ENCODE data around the gene B4GALT4. TPM values are rescaled to one million over a fixed set of nuclear protein-coding genes. Genes with fewer than 3 reads are reported as not detected.
"Not testable (repeated sequence)": the region's sequence is repeated elsewhere in the genome, so short reads cannot be mapped to it uniquely, and the experiment has no call there.

Gene B4GALT4, protein sequence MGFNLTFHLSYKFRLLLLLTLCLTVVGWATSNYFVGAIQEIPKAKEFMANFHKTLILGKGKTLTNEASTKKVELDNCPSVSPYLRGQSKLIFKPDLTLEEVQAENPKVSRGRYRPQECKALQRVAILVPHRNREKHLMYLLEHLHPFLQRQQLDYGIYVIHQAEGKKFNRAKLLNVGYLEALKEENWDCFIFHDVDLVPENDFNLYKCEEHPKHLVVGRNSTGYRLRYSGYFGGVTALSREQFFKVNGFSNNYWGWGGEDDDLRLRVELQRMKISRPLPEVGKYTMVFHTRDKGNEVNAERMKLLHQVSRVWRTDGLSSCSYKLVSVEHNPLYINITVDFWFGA
- 21.8 TPM for polyA plus RNA-seq (2013, experiment 1 of 2)
- 24.7 TPM for polyA plus RNA-seq (2013, experiment 2 of 2)

DNA sequence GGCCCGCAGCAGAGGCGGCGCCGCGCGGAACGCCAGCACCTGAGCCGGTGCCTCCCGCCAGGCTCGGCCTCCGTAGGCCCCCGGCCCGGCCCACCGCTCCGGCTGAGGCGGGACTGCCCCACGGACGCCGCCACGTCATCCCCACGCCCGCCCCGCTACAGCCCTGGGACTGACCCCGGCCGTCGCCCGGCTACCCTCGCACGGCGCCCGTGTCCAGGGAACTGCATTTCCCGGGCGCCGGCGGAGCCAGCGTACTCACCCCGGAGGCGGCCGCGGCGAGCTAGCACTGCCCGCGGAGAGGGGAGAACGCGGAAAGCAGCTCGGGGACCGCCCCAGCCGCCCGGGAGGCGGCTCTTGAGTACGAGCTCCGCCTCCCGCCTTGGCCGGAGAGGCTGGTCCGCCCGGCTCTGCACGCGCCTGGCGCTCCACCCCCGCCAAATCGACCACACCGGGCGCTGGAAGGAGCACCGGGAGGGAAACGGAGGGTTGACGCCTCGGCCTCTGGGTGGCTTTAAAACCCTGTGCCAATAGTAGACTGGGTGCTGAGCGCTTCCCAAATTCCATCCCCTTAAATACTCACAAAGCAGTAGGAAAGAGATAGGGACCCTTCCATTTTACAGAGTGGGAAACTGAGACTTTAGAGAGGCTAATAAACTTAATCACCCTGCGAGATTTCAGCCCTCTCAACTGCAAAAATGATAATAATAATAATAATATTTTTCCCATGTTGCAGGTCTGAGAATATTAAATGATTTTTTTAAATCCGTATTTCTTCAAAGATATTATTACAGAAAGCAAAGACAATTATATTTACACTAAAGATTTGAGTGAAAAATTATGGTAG lies at the start of gene B4GALT4:
B4GALT4 (minus strand) TSS at position 288 of the 844 bp plus-strand sequence. CDS start 10,779 bp downstream, outside the sequence.
- peak within 1 kb of the TSS; percentile 81 for H3K4me3 ChIP-seq (ENCODE audit: low read length)
- H3K36me3 ChIP-seq (ENCODE audit: insufficient read depth, low read length), result peaks cover 14% of the 10 kb centered on the region
- peaks cover 7% of the 10 kb centered on the region for H3K4me1 ChIP-seq (ENCODE audit: insufficient read depth, low read length)
- H3K9me3 ChIP-seq (ENCODE audit: insufficient read depth, low read depth, low read length), result no peaks in the 10 kb centered on the region
- peak within 1 kb of the TSS; percentile 79 for H3K9ac ChIP-seq (ENCODE audit: low read depth, low read length)
- no peaks in the 10 kb centered on the region for H3K27me3 ChIP-seq (ENCODE audit: insufficient read depth, low read length)
- WGBS, result under 1% methylated on average over 68 of the region's 70 CpGs
- peak within 1 kb of the TSS; percentile 75 for H3K27ac ChIP-seq (ENCODE audit: low read depth, low read length)

DNA sequence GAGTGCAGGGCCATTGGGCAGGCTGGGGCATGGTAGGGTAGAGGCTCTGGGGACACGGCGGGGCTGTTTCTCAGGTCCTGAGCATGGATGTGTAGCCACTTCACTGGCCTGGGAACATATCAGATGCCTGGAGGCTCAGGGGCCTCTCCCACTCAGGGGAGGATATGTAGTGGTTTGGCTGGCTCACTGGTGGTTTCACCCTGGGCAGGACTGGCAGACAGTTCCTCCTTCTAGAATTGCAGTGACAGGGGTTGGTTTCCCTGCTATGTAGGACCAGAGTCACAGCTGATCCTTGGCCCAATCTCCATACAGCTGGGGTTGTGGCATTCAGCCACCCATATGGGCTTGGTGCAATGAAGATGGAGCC lies 48.7 kb upstream of the B4GALT4 start:
- no peaks in the 10 kb centered on the region for H3K9me3 ChIP-seq (ENCODE audit: insufficient read depth, low read depth, low read length)
- WGBS, result 90% methylated on average over 2 of the region's 2 CpGs
- no peaks in the 10 kb centered on the region for H3K36me3 ChIP-seq (ENCODE audit: insufficient read depth, low read length)

DNA sequence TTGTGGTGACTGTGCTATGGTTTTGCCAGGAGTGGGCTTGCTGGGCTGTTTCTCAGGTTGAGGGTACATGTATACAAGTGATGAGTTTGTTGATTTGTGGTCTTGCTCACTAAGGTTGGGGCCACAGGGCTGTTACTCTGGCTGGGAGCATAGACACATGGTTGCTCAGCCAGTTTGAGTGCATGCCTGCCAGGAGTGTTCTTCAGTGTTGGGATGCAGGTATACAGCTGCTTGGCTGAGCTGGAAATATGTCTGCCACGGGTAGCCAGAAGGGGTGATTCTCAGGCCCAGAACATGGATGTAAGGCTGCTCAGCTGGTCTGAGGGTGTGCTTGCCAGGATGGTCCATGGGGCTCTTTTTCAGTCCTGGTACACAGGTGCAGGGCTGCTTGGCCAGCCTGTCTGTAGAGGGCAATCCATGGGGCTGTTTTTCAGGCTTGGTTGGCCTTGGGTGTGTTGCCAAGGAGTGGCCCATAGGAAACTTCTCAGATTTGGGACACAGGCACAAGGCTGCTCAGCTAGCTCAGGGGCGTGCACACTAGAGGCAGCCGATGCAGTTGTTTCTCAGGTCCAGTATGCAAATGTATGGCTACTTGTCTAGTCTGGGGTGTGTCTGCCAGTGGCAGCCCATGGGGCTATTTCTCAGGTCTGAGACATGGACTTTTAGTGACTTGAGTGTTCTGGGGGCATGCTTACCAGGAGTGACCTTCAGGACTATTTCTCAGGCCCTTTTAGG lies 48.2 kb upstream of the B4GALT4 start:
- Histone ChIP-seq H3K27me3 (ENCODE audit: insufficient read depth, low read length) (peaks cover 18% of the 10 kb centered on the region), H3K4me1 (ENCODE audit: insufficient read depth, low read length) (0 out of 2 replicates have a peak, but pooled peaks cover 7% of the 10 kb centered on the region), H3K27ac (ENCODE audit: low read depth, low read length) (no peak overlapping the region), H3K9ac (ENCODE audit: low read depth, low read length) (no peak overlapping the region), H3K36me3 (ENCODE audit: insufficient read depth, low read length) (no peaks in the 10 kb centered on the region), H3K4me3 (ENCODE audit: low read length) (no peak overlapping the region), H3K9me3 (ENCODE audit: insufficient read depth, low read depth, low read length) (no peaks in the 10 kb centered on the region)
- WGBS, result 97% methylated on average over 3 of the region's 3 CpGs

More for the DNA sequence above, 48.7 kb upstream of the B4GALT4 start:
- Histone ChIP-seq H3K4me1 (ENCODE audit: insufficient read depth, low read length) (0 out of 2 replicates have a peak, but pooled peaks cover 7% of the 10 kb centered on the region), H3K9ac (ENCODE audit: low read depth, low read length) (no peak overlapping the region), H3K27ac (ENCODE audit: low read depth, low read length) (no peak overlapping the region), H3K4me3 (ENCODE audit: low read length) (no peak overlapping the region), H3K27me3 (ENCODE audit: insufficient read depth, low read length) (peaks cover 24% of the 10 kb centered on the region)

DNA sequence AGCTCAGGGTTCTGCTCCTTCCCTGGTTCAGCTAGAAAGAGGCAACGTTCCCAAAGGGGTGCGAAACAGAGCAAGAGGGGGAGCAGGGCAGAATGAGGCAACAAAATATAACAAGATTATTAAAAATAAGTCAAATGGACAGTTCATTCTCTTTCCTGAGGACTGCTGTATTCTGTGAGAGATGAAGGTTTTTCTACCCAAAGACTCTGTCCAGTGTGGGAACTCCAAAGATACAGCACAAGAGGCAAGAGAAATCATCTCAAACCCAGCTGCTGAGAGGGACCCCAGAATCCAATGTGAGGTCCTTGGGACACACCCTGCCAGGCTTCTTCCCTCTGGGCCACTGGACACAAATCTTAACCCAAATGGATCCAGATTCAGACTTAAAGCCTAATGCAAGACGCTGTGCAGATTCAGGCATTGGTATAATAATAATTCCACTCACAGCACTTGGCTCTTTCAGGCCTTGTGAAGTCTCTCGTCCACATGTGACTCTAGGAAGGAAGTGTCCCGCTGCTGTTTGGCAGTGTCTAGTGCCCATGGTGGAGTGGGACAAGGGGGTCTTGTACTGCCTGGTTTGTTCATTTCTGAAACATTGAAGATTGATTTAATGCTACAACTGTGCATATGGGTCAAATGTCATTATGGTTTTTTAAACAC lies 39.0 kb upstream of the B4GALT4 start:
- Histone ChIP-seq H3K27ac (ENCODE audit: low read depth, low read length) (no peak overlapping the region), H3K4me3 (ENCODE audit: low read length) (no peak overlapping the region), H3K27me3 (ENCODE audit: insufficient read depth, low read length) (no peaks in the 10 kb centered on the region), H3K9ac (ENCODE audit: low read depth, low read length) (no peak overlapping the region), H3K36me3 (ENCODE audit: insufficient read depth, low read length) (no peaks in the 10 kb centered on the region), H3K4me1 (ENCODE audit: insufficient read depth, low read length) (peaks cover 8% of the 10 kb centered on the region; the same call in 1 of the 2 replicates), H3K9me3 (ENCODE audit: insufficient read depth, low read depth, low read length) (peaks cover 15% of the 10 kb centered on the region; the same call in 1 of the 2 replicates)
- WGBS, result 91% methylated on average over 5 of the region's 5 CpGs

DNA sequence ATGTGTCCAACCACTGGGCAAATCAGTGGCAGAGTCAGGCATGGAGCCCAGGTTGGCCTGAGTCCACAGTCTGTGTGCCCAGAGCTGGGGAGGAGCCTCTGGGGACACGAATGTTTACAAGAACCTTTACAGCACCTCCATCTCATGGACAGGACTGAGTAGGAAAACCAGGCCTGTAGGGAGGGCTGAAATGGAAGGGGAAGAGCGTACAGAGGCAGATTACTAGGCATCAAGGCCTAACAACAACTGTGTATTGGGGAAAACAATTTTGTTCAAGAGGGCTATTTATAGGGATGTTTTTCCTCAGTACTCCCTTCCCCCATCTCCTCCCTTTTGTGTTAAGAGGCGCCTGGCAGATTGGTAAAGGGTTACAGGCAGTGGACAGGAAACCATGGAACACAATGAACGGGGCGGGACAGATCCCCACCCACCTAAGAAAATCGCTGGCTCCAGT lies 38.5 kb upstream of the B4GALT4 start:
- 54% methylated on average over 5 of the region's 6 CpGs for WGBS
- Histone ChIP-seq H3K27ac (ENCODE audit: low read depth, low read length) (no peak overlapping the region), H3K9ac (ENCODE audit: low read depth, low read length) (no peak overlapping the region), H3K9me3 (ENCODE audit: insufficient read depth, low read depth, low read length) (peaks cover 15% of the 10 kb centered on the region; the same call in 1 of the 2 replicates), H3K4me3 (ENCODE audit: low read length) (no peak overlapping the region), H3K4me1 (ENCODE audit: insufficient read depth, low read length) (peaks cover 8% of the 10 kb centered on the region; the same call in 1 of the 2 replicates), H3K27me3 (ENCODE audit: insufficient read depth, low read length) (no peaks in the 10 kb centered on the region), H3K36me3 (ENCODE audit: insufficient read depth, low read length) (no peaks in the 10 kb centered on the region)

DNA sequence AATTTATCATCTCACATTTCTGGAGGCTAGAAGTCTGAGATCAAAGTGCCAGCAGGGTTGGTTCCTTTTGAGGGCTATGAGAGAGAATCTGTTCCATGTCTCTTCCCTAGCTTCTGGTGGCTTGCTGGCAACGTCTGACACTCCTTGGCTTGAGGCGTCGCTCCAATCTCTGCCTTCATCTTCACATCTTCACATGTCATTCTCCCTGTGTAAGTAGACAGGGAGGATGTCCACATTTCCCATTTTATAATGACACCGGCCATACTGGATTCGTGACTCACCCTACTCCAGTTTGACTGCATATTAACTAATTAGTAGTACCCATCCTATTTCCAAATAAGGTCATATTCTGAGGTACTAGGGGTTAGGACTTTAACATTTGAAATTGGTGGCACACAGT lies 36.0 kb upstream of the B4GALT4 start:
- Histone ChIP-seq H3K4me3 (ENCODE audit: low read length) (no peak overlapping the region), H3K36me3 (ENCODE audit: insufficient read depth, low read length) (no peaks in the 10 kb centered on the region), H3K27ac (ENCODE audit: low read depth, low read length) (no peak overlapping the region), H3K27me3 (ENCODE audit: insufficient read depth, low read length) (no peaks in the 10 kb centered on the region), H3K9me3 (ENCODE audit: insufficient read depth, low read depth, low read length) (no peaks in the 10 kb centered on the region), H3K9ac (ENCODE audit: low read depth, low read length) (no peak overlapping the region), H3K4me1 (ENCODE audit: insufficient read depth, low read length) (peaks cover 8% of the 10 kb centered on the region; the same call in 1 of the 2 replicates)
- WGBS, result 83% methylated on average over 5 of the region's 5 CpGs

DNA sequence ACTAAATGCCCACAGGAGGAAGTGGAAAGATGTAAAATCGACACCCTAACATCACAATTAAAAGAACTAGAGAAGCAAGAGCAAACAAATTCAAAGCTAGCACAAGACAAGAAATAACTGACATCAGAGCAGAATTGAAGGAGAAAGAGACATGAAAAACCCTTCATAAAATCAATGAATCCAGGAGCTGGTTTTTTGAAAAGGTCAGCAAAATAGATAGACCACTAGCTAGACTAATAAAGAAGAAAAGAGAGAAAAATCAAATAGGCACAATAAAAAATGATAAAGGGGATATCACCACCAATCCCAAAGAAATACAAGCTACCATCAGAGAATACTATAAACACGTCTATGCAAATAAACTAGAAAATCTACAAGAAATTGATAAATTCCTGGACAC lies 29.5 kb upstream of the B4GALT4 start:
- H3K27ac ChIP-seq (ENCODE audit: low read depth, low read length); H3K9me3 ChIP-seq (ENCODE audit: insufficient read depth, low read depth, low read length); H3K9ac ChIP-seq (ENCODE audit: low read depth, low read length); H3K36me3 ChIP-seq (ENCODE audit: insufficient read depth, low read length); H3K27me3 ChIP-seq (ENCODE audit: insufficient read depth, low read length); H3K4me3 ChIP-seq (ENCODE audit: low read length); H3K4me1 ChIP-seq (ENCODE audit: insufficient read depth, low read length): not testable (repeated sequence)
- 86% methylated on average over 2 of the region's 2 CpGs for WGBS

DNA sequence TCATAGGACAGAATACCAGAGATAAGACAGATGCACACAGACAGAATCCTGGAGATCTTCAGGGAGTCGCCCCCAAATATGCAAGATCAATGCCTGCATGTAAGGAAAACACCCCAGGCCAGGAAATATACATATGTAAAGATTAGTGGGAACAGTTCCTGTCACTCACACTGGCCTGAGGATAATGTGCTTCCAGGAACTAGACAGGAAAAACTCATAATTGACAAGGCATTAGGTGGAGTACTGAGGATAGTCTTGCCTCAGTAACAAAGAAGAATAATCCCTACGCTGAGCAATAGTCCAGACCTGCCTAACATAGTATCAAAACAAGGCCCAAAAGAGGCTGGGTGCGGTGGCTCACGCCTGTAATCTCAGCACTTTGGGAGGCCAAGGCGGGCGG lies 20.4 kb upstream of the B4GALT4 start:
- Histone ChIP-seq H3K9ac (ENCODE audit: low read depth, low read length) (no peak overlapping the region), H3K27me3 (ENCODE audit: insufficient read depth, low read length) (no peaks in the 10 kb centered on the region), H3K4me1 (ENCODE audit: insufficient read depth, low read length) (peaks cover 16% of the 10 kb centered on the region), H3K36me3 (ENCODE audit: insufficient read depth, low read length) (no peaks in the 10 kb centered on the region), H3K4me3 (ENCODE audit: low read length) (no peak overlapping the region), H3K27ac (ENCODE audit: low read depth, low read length) (no peak overlapping the region; the same call in 1 of the 2 replicates), H3K9me3 (ENCODE audit: insufficient read depth, low read depth, low read length) (no peaks in the 10 kb centered on the region)
- WGBS, result 68% methylated on average over 6 of the region's 6 CpGs

DNA sequence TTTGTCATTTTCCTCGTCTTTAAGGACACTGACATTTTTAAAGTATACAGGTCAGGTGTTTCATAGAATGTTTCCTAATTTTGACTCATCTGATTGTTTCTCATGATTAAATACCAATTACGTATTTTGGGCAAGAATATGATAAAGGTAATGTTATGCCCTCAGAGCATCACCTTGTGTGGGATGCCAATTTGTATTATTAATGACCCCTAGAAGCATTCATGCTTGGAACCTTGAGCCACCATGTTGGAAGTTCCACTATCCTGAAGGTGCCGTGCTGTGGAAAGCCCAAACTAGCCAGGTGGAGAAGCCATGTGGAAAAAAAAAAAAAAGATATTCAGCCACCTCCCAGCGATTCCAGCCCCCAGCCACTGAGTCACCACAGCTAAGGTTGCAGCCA lies 19.1 kb upstream of the B4GALT4 start:
- Histone ChIP-seq H3K27ac (ENCODE audit: low read depth, low read length) (no peak overlapping the region), H3K4me1 (ENCODE audit: insufficient read depth, low read length) (peaks cover 26% of the 10 kb centered on the region)
- 89% methylated on average over 4 of the region's 4 CpGs for WGBS

DNA sequence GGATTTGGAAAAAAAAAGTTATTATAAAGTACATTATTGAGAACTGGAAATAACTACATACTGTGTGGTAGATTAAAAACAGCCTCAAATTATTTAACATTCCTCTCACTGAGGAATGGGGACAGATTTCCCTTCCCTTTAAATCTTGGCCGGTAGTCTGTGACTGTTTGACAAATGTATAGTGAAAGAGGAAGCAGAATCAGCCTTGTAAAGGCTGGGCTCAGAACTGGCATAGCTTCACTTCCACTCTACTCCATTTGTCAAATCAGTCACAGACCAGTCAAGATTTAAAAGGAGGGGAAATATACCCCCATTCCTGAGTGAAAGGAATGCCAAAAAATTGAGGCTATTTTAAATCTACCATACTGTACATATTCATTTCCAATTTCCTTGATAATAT lies 18.2 kb upstream of the B4GALT4 start:
- no peak overlapping the region for H3K27ac ChIP-seq (ENCODE audit: low read depth, low read length)
- H3K9ac ChIP-seq (ENCODE audit: low read depth, low read length), result no peak overlapping the region
- no CpG with 5 or more reads among the region's 1 CpG for WGBS
- H3K27me3 ChIP-seq (ENCODE audit: insufficient read depth, low read length), result no peaks in the 10 kb centered on the region
- peaks cover 30% of the 10 kb centered on the region for H3K4me1 ChIP-seq (ENCODE audit: insufficient read depth, low read length)
- H3K4me3 ChIP-seq (ENCODE audit: low read length), result no peak overlapping the region
- no peaks in the 10 kb centered on the region for H3K36me3 ChIP-seq (ENCODE audit: insufficient read depth, low read length)
- H3K9me3 ChIP-seq (ENCODE audit: insufficient read depth, low read depth, low read length), result no peaks in the 10 kb centered on the region

More for the DNA sequence above, 19.1 kb upstream of the B4GALT4 start:
- Histone ChIP-seq H3K9ac (ENCODE audit: low read depth, low read length) (no peak overlapping the region), H3K4me3 (ENCODE audit: low read length) (no peak overlapping the region), H3K27me3 (ENCODE audit: insufficient read depth, low read length) (no peaks in the 10 kb centered on the region), H3K9me3 (ENCODE audit: insufficient read depth, low read depth, low read length) (no peaks in the 10 kb centered on the region), H3K36me3 (ENCODE audit: insufficient read depth, low read length) (no peaks in the 10 kb centered on the region)

All from HUES64 (cell line).